ENCODE measurements around the gene TXNDC16.

Gene TXNDC16

GRCh38 chr14:52550661-52551060 is 1.6 kb downstream of the TXNDC16 start:
- Histone ChIP-seq H4K20me1 (ENCODE audit: low read depth, low read length) (no peaks in the 10 kb centered on the region), H2AFZ (ENCODE audit: low read depth, low read length, severe bottlenecking) (no peak overlapping the region), H3K9ac (ENCODE audit: low read length) (peak overlapping the region; percentile 86), H3K9me3 (ENCODE audit: insufficient read depth, low read length) (no peaks in the 10 kb centered on the region), H3K4me3 (ENCODE audit: insufficient read depth, low read length, poor library complexity, severe bottlenecking) (peak overlapping the region; percentile 85), H3K9me2 (replicated peaks; ENCODE audit: insufficient read depth, low read length) (no peaks in the 10 kb centered on the region), H3K36me3 (ENCODE audit: low read length) (0 out of 2 replicates have a peak, but pooled peaks cover 2% of the 10 kb centered on the region), H3F3A (ENCODE audit: insufficient read depth) (peaks cover 21% of the 10 kb centered on the region), H3K27me3 (ENCODE audit: low read length) (no peaks in the 10 kb centered on the region), H3K27ac (ENCODE audit: low read depth, low read length) (peak overlapping the region; percentile 82), H3K79me2 (ENCODE audit: insufficient read depth, low read length) (peaks cover 68% of the 10 kb centered on the region), H3K4me2 (ENCODE audit: low read depth, low read length, poor library complexity, severe bottlenecking) (peak overlapping the region; percentile 92)
- TF ChIP-seq, protein P1, sequence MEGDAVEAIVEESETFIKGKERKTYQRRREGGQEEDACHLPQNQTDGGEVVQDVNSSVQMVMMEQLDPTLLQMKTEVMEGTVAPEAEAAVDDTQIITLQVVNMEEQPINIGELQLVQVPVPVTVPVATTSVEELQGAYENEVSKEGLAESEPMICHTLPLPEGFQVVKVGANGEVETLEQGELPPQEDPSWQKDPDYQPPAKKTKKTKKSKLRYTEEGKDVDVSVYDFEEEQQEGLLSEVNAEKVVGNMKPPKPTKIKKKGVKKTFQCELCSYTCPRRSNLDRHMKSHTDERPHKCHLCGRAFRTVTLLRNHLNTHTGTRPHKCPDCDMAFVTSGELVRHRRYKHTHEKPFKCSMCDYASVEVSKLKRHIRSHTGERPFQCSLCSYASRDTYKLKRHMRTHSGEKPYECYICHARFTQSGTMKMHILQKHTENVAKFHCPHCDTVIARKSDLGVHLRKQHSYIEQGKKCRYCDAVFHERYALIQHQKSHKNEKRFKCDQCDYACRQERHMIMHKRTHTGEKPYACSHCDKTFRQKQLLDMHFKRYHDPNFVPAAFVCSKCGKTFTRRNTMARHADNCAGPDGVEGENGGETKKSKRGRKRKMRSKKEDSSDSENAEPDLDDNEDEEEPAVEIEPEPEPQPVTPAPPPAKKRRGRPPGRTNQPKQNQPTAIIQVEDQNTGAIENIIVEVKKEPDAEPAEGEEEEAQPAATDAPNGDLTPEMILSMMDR (IDR thresholded peaks at IDR 0.05; ENCODE audit: insufficient read depth, low read length, poor library complexity, severe bottlenecking) = no peak
- no peak for TF ChIP-seq EZH2phosphoT487 (conservative IDR thresholded peaks at IDR 0.05; ENCODE audit: low read length)

DNA sequence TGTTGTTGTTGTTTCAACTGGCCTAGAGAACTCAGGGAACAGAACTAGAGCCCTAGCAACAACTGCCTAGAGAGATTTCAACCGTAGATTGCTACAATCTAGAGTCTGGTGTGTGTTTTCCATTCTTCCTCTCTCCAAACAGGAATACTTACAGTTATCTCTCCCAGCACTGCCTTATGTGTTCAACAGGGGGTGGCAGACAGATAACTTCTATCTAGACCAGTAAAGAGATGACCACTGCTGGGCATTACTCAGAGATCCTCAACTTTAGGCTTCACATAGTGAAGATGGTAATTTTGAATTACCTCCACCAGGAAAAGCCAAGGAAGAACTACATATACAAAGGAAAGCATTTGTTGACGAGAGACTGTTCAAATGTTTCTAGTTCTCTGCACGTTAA is 4.8 kb downstream of the TXNDC16 start:
- Histone ChIP-seq H3K9ac (ENCODE audit: low read length) (no peak overlapping the region), H3K9me2 (replicated peaks; ENCODE audit: insufficient read depth, low read length) (no peaks in the 10 kb centered on the region), H4K20me1 (ENCODE audit: low read depth, low read length) (no peaks in the 10 kb centered on the region), H3K4me2 (ENCODE audit: low read depth, low read length, poor library complexity, severe bottlenecking) (peak overlapping the region; percentile 68), H3K79me2 (ENCODE audit: insufficient read depth, low read length) (peaks cover 86% of the 10 kb centered on the region), H3K27ac (ENCODE audit: low read depth, low read length) (peak overlapping the region; percentile 79), H3K4me3 (ENCODE audit: insufficient read depth, low read length, poor library complexity, severe bottlenecking) (no peak overlapping the region), H3K9me3 (ENCODE audit: insufficient read depth, low read length) (no peaks in the 10 kb centered on the region), H3K27me3 (ENCODE audit: low read length) (no peaks in the 10 kb centered on the region), H3F3A (ENCODE audit: insufficient read depth) (peaks cover 24% of the 10 kb centered on the region), H3K36me3 (ENCODE audit: low read length) (peaks cover 11% of the 10 kb centered on the region), H2AFZ (ENCODE audit: low read depth, low read length, severe bottlenecking) (no peak overlapping the region)
- TF ChIP-seq EZH2phosphoT487 (conservative IDR thresholded peaks at IDR 0.05; ENCODE audit: low read length) = no peak
- TF ChIP-seq, protein P1 (IDR thresholded peaks at IDR 0.05; ENCODE audit: insufficient read depth, low read length, poor library complexity, severe bottlenecking) = no peak

GRCh38 chr14:52547027-52547426 is 5.3 kb downstream of the TXNDC16 start:
- H3K79me2 ChIP-seq (ENCODE audit: insufficient read depth, low read length) = peaks cover 86% of the 10 kb centered on the region
- H3K9ac ChIP-seq (ENCODE audit: low read length) = peak overlapping the region; percentile 38
- no peaks in the 10 kb centered on the region for H3K9me3 ChIP-seq (ENCODE audit: insufficient read depth, low read length)
- peaks cover 24% of the 10 kb centered on the region for H3F3A ChIP-seq (ENCODE audit: insufficient read depth)
- peaks cover 16% of the 10 kb centered on the region for H3K36me3 ChIP-seq (ENCODE audit: low read length)
- peak overlapping the region; percentile 68 for H3K4me2 ChIP-seq (ENCODE audit: low read depth, low read length, poor library complexity, severe bottlenecking)
- TF ChIP-seq, protein P1 (IDR thresholded peaks at IDR 0.05; ENCODE audit: insufficient read depth, low read length, poor library complexity, severe bottlenecking) = no peak
- TF ChIP-seq EZH2phosphoT487 (conservative IDR thresholded peaks at IDR 0.05; ENCODE audit: low read length) = no peak
- no peaks in the 10 kb centered on the region for H4K20me1 ChIP-seq (ENCODE audit: low read depth, low read length)
- peak overlapping the region; percentile 35 for H3K4me3 ChIP-seq (ENCODE audit: insufficient read depth, low read length, poor library complexity, severe bottlenecking)
- no peaks in the 10 kb centered on the region for H3K27me3 ChIP-seq (ENCODE audit: low read length)
- no peaks in the 10 kb centered on the region for H3K9me2 ChIP-seq (replicated peaks; ENCODE audit: insufficient read depth, low read length)
- no peak overlapping the region for H2AFZ ChIP-seq (ENCODE audit: low read depth, low read length, severe bottlenecking)
- peak overlapping the region; percentile 79 for H3K27ac ChIP-seq (ENCODE audit: low read depth, low read length)

Measured in SU-DHL-6 (cell line).